Gastrocnemius medialis (tissue), 4 donors: ENCODE results near the gene TPRA1. TPM values are rescaled to one million over a fixed set of nuclear protein-coding genes. Genes with fewer than 3 reads are reported as not detected.
"Not testable (repeated sequence)": the region's sequence is repeated elsewhere in the genome, so short reads cannot be mapped to it uniquely, and the experiment has no call there.

Source experiments
- ATAC-seq, 2 donors: fragments of 150-250 bp; one replicate each; pipeline ENCODE4 v1.9.1; 2016
- DNase-seq, 2 donors: peaks; one replicate each; pipeline ENCODE4 v3.0.0-alpha.2; 2019
- H3K27ac ChIP-seq, 4 donors: fragments of 200-600 bp; sonication (generic); 1 replicate in 1 of 4; 2 replicates in 3 of 4; pipeline ENCODE4 v1.5.1; 2016 to 2018; ENCODE audit warnings: mild to moderate bottlenecking in 2 of 4, moderate library complexity in 1 of 4
- H3K27me3 ChIP-seq, 3 donors: fragments of 200-600 bp; sonication (generic) in 2 of 3; 1 replicate in 1 of 3; 2 replicates in 2 of 3; pipeline versions ENCODE4 v1.5.1 to v1.6.0; 2016 to 2019; ENCODE audit warnings: mild to moderate bottlenecking in 1 of 3, moderate library complexity in 1 of 3
- H3K36me3 ChIP-seq, 2 donors: fragments of 200-600 bp; sonication (generic) in 1 of 2; one replicate each; pipeline ENCODE4 v1.5.1; 2017 to 2018
- H3K4me1 ChIP-seq, 2 donors: fragments of 200-600 bp; sonication (generic) in 1 of 2; one replicate each; pipeline ENCODE4 v1.5.1; 2016 to 2017; ENCODE audit warnings: mild to moderate bottlenecking in 2 of 2
- H3K4me3 ChIP-seq, 4 donors: fragments of 200-600 bp; sonication (generic) in 3 of 4; 1 replicate in 1 of 4; 2 replicates in 3 of 4; pipeline ENCODE4 v1.5.1; 2016 to 2019; ENCODE audit warnings: mild to moderate bottlenecking in 2 of 4
- H3K9me3 ChIP-seq, 3 donors: fragments of 200-600 bp; sonication (generic) in 2 of 3; 1 replicate in 1 of 3; 2 replicates in 2 of 3; pipeline ENCODE4 v1.5.1; 2016 to 2019
- POLR2A ChIP-seq, 2 donors: fragments of 450-650 bp; IDR thresholded peaks; one replicate each; pipeline ENCODE4 v1.6.1; 2017; ENCODE audit warnings: antibody characterized with exemption in 2 of 2, mild to moderate bottlenecking in 2 of 2, moderate library complexity in 2 of 2
- in situ Hi-C, 4 donors: fragments of 200-750 bp; cut with MboI; loops; one replicate each; pipeline versions ENCODE4 v1.15.0 to v1.8.0; 2017; ENCODE audit warnings: low sequenced_read_pairs in 4 of 4
- intact Hi-C: fragments of 100-400 bp; cut with DNase I; formaldehyde crosslinking; loops from one replicate; pipeline ENCODE4 v1.15.1; 2023; ENCODE audit warnings: low total_unique reads
- total RNA-seq, 4 donors: library from RNA; depleted of rRNA; stranded (reverse); fragments of >200 nt; gene quantifications; one replicate each; pipeline versions ENCODE4 v1.1.0 to v1.2.3, GENCODE V29; 2016
- TF ChIP-seq, protein P1 (sequence below), 5 experiments: fragments of 450-650 bp in 3 of 5; fragments of 200-600 bp in 2 of 5; sonication (generic) in 2 of 5; IDR thresholded peaks in 4 of 5; conservative IDR thresholded peaks in 1 of 5; 1 replicate in 4 of 5; 2 replicates in 1 of 5; pipeline ENCODE4 v1.5.1; 2016 to 2019; ENCODE audit warnings: antibody characterized with exemption in 5 of 5, mild to moderate bottlenecking in 3 of 5, moderate library complexity in 3 of 5

The TPRA1 gene
- total RNA-seq, 4 donors from 2014 or later = 29.2 to 42.1 (median 31.1) TPM

DNA sequence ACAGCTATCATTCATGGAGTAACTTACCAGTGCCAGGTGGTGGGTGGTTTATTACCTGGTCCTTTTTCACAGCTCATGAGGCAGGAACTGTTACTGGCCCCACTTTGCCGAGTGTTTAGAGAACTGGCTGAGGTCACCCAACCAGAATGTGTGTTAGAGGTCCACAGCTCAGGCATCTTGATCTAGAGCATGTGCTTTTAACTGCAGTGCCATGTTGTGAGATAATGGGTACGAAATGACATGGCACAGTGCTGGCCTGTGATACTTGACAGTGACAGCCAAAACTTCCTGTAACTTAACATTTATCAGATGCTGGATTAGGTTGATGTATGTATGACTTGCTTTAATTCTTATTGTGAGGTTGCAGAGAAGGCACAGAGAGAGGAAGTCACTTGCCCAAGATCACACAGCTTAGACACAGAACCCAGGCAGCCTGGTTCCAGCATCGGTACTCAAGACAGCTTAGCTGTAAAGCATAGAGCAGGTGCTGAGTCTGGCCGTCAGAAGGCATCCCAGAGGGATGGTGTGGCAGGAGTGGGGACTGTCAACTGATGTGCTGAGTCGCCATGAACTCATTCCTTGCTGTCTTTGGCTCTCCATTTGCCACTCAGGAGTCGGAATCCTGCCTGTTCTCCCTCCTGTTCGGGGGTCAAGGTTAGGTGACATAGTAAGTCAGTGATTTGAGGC, 17.3 kb upstream of the TPRA1 start:
- Histone ChIP-seq H3K9me3 (no peaks in the 10 kb centered on the region), H3K27me3 (no peaks in the 10 kb centered on the region), H3K27ac (peak overlapping the region; percentile 63 to 76 (median 66)), H3K36me3 (no peaks in the 10 kb centered on the region), H3K4me1 (peaks cover 15 to 16% of the 10 kb centered on the region in 2 donors), H3K4me3 (no peak overlapping the region)
- in situ Hi-C loops = no loop called here
- DNase-seq (no peak), ATAC-seq (peak in 1 of 2 donors; percentile 25)
- TF ChIP-seq POLR2A (IDR thresholded peaks at IDR 0.05) = no peak
- TF ChIP-seq, protein P1, sequence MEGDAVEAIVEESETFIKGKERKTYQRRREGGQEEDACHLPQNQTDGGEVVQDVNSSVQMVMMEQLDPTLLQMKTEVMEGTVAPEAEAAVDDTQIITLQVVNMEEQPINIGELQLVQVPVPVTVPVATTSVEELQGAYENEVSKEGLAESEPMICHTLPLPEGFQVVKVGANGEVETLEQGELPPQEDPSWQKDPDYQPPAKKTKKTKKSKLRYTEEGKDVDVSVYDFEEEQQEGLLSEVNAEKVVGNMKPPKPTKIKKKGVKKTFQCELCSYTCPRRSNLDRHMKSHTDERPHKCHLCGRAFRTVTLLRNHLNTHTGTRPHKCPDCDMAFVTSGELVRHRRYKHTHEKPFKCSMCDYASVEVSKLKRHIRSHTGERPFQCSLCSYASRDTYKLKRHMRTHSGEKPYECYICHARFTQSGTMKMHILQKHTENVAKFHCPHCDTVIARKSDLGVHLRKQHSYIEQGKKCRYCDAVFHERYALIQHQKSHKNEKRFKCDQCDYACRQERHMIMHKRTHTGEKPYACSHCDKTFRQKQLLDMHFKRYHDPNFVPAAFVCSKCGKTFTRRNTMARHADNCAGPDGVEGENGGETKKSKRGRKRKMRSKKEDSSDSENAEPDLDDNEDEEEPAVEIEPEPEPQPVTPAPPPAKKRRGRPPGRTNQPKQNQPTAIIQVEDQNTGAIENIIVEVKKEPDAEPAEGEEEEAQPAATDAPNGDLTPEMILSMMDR (IDR thresholded peaks at IDR 0.05 in 4 of 5, conservative IDR thresholded peaks at IDR 0.05 in 1 of 5) = no peak
- intact Hi-C loops = no loop called here

DNA sequence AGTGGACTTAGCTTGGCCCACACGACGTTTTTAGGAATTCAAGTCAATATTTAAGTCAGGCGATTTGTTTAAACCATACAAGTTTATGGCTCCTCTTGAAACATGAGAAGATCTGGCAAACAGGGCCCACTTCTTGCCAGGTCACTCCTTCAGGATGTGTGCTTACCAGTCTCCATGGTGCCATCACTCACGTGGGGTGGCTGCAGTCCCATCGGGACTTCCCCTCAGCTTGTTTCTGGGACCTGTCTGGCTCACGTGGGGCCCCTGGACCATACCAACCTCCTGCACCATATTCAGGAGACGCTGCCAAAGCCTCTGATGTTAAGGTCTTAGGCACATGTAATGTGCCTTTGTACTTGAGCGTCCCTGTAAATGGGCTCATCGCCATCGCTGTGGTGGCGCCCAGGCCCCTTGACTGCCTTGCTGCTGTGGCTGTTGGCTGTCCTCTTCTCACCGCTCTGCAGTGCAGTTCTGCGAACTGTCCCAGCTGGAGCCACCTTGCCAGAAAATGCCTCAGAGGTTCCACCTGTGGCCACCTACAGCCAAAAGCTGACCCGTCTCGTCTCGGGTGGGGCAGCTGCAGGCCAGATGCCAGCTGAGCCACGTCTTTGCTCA, 16.6 kb upstream of the TPRA1 start:
- no peaks in the 10 kb centered on the region for H3K9me3 ChIP-seq
- DNase-seq (peak; percentile 62 to 83), ATAC-seq (peak; percentile 81)
- H3K27me3 ChIP-seq = no peaks in the 10 kb centered on the region
- intact Hi-C loops (no loop called here), in situ Hi-C loops (no loop called here)
- H3K27ac ChIP-seq = peak overlapping the region; percentile 63 to 76 (median 66)
- no peak for TF ChIP-seq POLR2A (IDR thresholded peaks at IDR 0.05)
- TF ChIP-seq, protein P1 (IDR thresholded peaks at IDR 0.05 in 4 of 5, conservative IDR thresholded peaks at IDR 0.05 in 1 of 5) = no peak
- no peaks in the 10 kb centered on the region for H3K36me3 ChIP-seq
- H3K4me3 ChIP-seq = no peak overlapping the region
- peaks cover 15 to 16% of the 10 kb centered on the region in 2 donors for H3K4me1 ChIP-seq

DNA sequence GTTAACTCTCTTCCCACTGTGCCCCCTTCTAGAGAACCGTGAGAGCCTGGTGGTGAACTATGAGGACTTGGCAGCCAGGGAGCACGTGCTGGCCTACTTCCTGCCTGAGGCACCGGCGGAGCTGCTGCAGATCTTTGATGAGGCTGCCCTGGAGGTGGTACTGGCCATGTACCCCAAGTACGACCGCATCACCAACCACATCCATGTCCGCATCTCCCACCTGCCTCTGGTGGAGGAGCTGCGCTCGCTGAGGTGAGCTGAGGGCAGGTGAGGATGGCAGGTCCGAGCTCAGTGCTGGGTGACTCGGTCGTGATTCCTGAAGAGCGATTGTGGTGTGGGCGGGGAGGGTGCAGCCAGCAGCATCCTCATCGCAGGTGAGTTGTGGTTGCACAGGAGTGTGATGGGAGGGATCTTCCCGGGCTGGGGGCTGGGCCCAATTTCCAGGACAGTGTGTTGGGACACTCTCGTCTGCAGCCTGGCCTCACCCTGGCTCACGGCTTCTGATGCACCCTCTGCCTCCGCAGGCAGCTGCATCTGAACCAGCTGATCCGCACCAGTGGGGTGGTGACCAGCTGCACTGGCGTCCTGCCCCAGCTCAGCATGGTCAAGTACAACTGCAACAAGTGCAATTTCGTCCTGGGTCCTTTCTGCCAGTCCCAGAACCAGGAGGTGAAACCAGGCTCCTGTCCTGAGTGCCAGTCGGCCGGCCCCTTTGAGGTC, 15.7 kb upstream of the TPRA1 start:
- Histone ChIP-seq H3K4me1 (peaks cover 15 to 16% of the 10 kb centered on the region in 2 donors), H3K27ac (peak overlapping the region; percentile 63 to 76 (median 66)), H3K4me3 (no peak overlapping the region), H3K36me3 (no peaks in the 10 kb centered on the region), H3K9me3 (no peaks in the 10 kb centered on the region), H3K27me3 (no peaks in the 10 kb centered on the region)
- in situ Hi-C loops = no loop called here
- peak; percentile 44 to 73 for DNase-seq
- ATAC-seq = peak; percentile 28 to 32
- intact Hi-C loops = no loop called here
- TF ChIP-seq POLR2A (IDR thresholded peaks at IDR 0.05) = no peak
- TF ChIP-seq, protein P1 (IDR thresholded peaks at IDR 0.05 in 4 of 5, conservative IDR thresholded peaks at IDR 0.05 in 1 of 5) = no peak

DNA sequence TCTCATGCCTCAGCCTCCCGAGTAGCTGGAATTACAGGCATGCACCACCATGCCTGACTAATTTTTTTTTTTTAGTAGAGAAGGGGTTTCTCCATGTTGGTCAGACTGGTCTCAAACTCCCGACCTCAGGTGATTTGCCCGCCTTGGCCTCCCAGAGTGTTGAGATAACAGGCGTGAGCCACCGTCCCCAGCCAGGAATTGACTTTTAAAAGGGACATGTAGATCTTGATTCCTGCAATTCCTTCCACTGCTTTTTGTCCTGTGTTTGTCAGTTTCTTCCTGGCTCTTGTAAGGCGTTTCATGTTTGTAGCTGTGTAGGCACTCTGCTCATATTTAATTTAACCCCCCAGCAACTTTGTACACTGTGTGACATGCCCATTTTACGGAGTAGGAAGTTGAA, 15.0 kb upstream of the TPRA1 start:
- H3K4me3 ChIP-seq, H3K9me3 ChIP-seq, intact Hi-C loops, ATAC-seq, H3K27me3 ChIP-seq, in situ Hi-C loops, DNase-seq, H3K27ac ChIP-seq, H3K36me3 ChIP-seq: not testable (repeated sequence)
- peaks cover 15 to 16% of the 10 kb centered on the region in 2 donors for H3K4me1 ChIP-seq

DNA sequence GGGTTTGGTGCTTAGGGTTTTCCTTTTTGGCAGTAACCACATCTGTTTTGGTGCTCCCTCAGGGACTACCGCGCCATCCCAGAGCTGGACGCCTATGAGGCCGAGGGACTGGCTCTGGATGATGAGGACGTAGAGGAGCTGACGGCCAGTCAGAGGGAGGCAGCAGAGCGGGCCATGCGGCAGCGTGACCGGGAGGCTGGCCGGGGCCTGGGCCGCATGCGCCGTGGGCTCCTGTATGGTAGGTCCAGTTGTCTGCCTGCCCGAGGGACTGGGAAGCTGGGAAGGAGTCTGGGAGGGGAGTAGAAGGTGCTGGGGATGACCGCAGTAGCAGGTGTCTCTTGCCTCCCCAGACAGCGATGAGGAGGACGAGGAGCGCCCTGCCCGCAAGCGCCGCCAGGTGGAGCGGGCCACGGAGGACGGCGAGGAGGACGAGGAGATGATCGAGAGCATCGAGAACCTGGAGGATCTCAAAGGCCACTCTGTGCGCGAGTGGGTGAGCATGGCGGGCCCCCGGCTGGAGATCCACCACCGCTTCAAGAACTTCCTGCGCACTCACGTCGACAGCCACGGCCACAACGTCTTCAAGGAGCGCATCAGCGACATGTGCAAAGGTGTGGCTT, 14.1 kb upstream of the TPRA1 start:
- H3K4me3 ChIP-seq = no peak overlapping the region
- no peak overlapping the region for H3K27ac ChIP-seq
- TF ChIP-seq, protein P1 (IDR thresholded peaks at IDR 0.05 in 4 of 5, conservative IDR thresholded peaks at IDR 0.05 in 1 of 5) = no peak
- no peak for TF ChIP-seq POLR2A (IDR thresholded peaks at IDR 0.05)
- H3K4me1 ChIP-seq = peaks cover 15 to 16% of the 10 kb centered on the region in 2 donors
- DNase-seq = no peak
- no peak for ATAC-seq
- H3K36me3 ChIP-seq = no peaks in the 10 kb centered on the region
- no peaks in the 10 kb centered on the region for H3K27me3 ChIP-seq
- no peaks in the 10 kb centered on the region for H3K9me3 ChIP-seq
- intact Hi-C loops = no loop called here
- in situ Hi-C loops = no loop called here
